Mucosa of descending colon (tissue), 3 donors: ENCODE data around the gene CDKN1C. TPM values are rescaled to one million over a fixed set of nuclear protein-coding genes. Genes with fewer than 3 reads are reported as not detected.

Experiments used
- ATAC-seq: fragments of 200-7000 bp; cut with Tn5 transposase; one replicate; pipeline ENCODE4 v1.9.1; 2020; ENCODE audit warnings: mild to moderate bottlenecking, moderate library complexity
- DNase-seq, 3 donors: peaks; one replicate each; pipeline ENCODE4 v3.0.0-alpha.2; 2020
- H3K36me3 ChIP-seq: fragments of 200-600 bp; one replicate; pipeline ENCODE4 v1.8.0; 2021; ENCODE audit warnings: low read depth, mild to moderate bottlenecking
- H3K4me1 ChIP-seq: fragments of 200-600 bp; one replicate; pipeline ENCODE4 v1.8.0; 2021; ENCODE audit warnings: low read depth, mild to moderate bottlenecking
- H3K4me3 ChIP-seq: fragments of 200-600 bp; one replicate; pipeline ENCODE4 v1.8.0; 2021; ENCODE audit warnings: mild to moderate bottlenecking
- H3K9me3 ChIP-seq: fragments of 200-600 bp; one replicate; pipeline ENCODE4 v1.8.0; 2021; ENCODE audit warnings: mild to moderate bottlenecking
- intact Hi-C, 2 donors: fragments of 100-400 bp; cut with DNase I in 1 of 2; cut with micrococcal nuclease in 1 of 2; formaldehyde crosslinking; loops; one replicate each; pipeline versions ENCODE4 v1.11.0 to v1.11.1; 2022; cut with DNase I, micrococcal nuclease
- total RNA-seq, 3 donors: library from RNA; stranded (reverse); fragmentation: NEBNext Ultra II Directional in 2 of 3; extraction: Animal tissue kit (Norgen Biotek cat#: 25700) in 2 of 3; gene quantifications; one replicate each; pipeline versions ENCODE4 v1.2.1 to v1.2.4, GENCODE V29; 2021 to 2023
- TF ChIP-seq, protein P1 (sequence below): fragments of 200-600 bp; IDR thresholded peaks from one replicate; pipeline ENCODE4 v1.8.0; 2022; ENCODE audit warnings: antibody characterized with exemption, mild to moderate bottlenecking
- donor health status: DM: no; HTN: no; CAD: no; lungs with moderate emphysema.
- donor health status: DM: no; HTN: no; CAD: no.
- donor health status: DM: no; HTN: yes; CAD: no.

The CDKN1C gene
- total RNA-seq, 3 donors from 2014 or later = 3.0 to 40.3 (median 10.2) TPM

- intact Hi-C loops = no loop called here
- Histone ChIP-seq H3K36me3 (no peaks in the 10 kb centered on the region), H3K4me1 (peaks cover 15% of the 10 kb centered on the region), H3K9me3 (no peaks in the 10 kb centered on the region), H3K4me3 (no peak overlapping the region)
- no peak for DNase-seq
- TF ChIP-seq, protein P1, sequence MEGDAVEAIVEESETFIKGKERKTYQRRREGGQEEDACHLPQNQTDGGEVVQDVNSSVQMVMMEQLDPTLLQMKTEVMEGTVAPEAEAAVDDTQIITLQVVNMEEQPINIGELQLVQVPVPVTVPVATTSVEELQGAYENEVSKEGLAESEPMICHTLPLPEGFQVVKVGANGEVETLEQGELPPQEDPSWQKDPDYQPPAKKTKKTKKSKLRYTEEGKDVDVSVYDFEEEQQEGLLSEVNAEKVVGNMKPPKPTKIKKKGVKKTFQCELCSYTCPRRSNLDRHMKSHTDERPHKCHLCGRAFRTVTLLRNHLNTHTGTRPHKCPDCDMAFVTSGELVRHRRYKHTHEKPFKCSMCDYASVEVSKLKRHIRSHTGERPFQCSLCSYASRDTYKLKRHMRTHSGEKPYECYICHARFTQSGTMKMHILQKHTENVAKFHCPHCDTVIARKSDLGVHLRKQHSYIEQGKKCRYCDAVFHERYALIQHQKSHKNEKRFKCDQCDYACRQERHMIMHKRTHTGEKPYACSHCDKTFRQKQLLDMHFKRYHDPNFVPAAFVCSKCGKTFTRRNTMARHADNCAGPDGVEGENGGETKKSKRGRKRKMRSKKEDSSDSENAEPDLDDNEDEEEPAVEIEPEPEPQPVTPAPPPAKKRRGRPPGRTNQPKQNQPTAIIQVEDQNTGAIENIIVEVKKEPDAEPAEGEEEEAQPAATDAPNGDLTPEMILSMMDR = no peak
- no peak for ATAC-seq
Observed at GRCh38 chr11:2916892-2917645, 31.5 kb upstream of the CDKN1C start.

- peaks cover 23% of the 10 kb centered on the region for H3K4me1 ChIP-seq
- intact Hi-C loops = no loop called here
- no peaks in the 10 kb centered on the region for H3K9me3 ChIP-seq
- no peak for DNase-seq
- ATAC-seq = no peak
- no peak overlapping the region for H3K4me3 ChIP-seq
- H3K36me3 ChIP-seq = no peaks in the 10 kb centered on the region
- TF ChIP-seq, protein P1 = no peak
Observed at GRCh38 chr11:2916114-2916891, 30.7 kb upstream of the CDKN1C start.

GRCh38 chr11:2915473-2915872 is 29.9 kb upstream of the CDKN1C start:
- ATAC-seq (no peak), DNase-seq (no peak)
- Histone ChIP-seq H3K4me1 (peaks cover 29% of the 10 kb centered on the region), H3K4me3 (no peak overlapping the region), H3K36me3 (no peaks in the 10 kb centered on the region), H3K9me3 (no peaks in the 10 kb centered on the region)
- TF ChIP-seq, protein P1 = no peak
- intact Hi-C loops = no loop called here

DNA sequence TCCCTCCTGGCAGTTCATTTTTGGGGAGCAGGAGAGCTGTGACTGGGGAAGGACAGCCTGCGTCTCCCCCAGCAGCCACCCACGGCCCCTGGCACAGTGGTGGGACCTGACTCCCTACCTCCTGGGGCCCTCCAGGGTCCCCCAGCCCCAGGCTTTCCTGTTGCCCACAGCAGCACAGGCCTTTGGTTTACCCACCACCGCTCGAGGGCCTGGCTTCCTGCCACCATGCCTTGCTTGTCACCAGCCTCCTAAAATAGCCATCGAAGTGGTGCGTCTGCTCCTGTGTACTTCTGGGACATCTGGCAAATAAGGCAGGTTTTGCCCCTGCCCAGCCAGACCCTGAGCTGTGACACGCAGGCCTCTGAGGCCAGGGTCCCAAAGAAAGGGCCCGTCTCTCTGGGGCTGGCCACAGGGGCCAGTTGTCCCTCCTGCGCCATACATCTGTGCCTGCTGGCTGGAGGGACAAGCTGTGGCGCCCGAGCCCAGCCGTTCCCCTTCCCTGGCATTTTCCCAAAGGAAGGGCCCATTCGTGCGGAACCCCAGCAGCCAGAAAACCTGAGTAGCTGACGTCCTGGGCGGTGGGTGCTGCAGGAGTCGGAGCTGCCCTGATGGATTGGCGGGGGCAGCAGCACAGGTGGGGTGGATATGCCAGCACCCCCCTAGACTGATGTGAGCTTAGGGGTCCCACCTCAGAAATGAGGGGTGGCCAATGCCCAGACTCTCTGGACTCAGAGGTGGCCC is 29.1 kb upstream of the CDKN1C start:
- ATAC-seq = no peak
- H3K4me1 ChIP-seq = peaks cover 29% of the 10 kb centered on the region
- no peaks in the 10 kb centered on the region for H3K9me3 ChIP-seq
- no peak for DNase-seq
- no peak overlapping the region for H3K4me3 ChIP-seq
- no peaks in the 10 kb centered on the region for H3K36me3 ChIP-seq
- intact Hi-C loops = no loop called here
- TF ChIP-seq, protein P1 = no peak

GRCh38 chr11:2913776-2914175 is 28.2 kb upstream of the CDKN1C start:
- intact Hi-C loops = no loop called here
- no peaks in the 10 kb centered on the region for H3K36me3 ChIP-seq
- no peak overlapping the region for H3K4me3 ChIP-seq
- H3K9me3 ChIP-seq = no peaks in the 10 kb centered on the region
- ATAC-seq = no peak
- H3K4me1 ChIP-seq = peaks cover 29% of the 10 kb centered on the region
- TF ChIP-seq, protein P1 = no peak
- no peak for DNase-seq
